Activated T-cell treated with anti-CD3 and anti-CD28 coated beads, Interleukin-2, amount 50 U/mL, for 4 hours (primary cell): ENCODE data around the gene ZFYVE19. TPM values are rescaled to one million over a fixed set of nuclear protein-coding genes. Genes with fewer than 3 reads are reported as not detected.
A peak's percentile ranks its signal among the peaks of the same experiment; 100 is the strongest.

Source experiments
- ATAC-seq, 2 donors: fragments of 200-7000 bp; cut with Tn5 transposase; one replicate each; pipeline ENCODE4 v1.10.0; 2021
- DNase-seq: peaks from one replicate; pipeline ENCODE4 v3.0.0-alpha.2; 2020
- H3K27me3 Mint-ChIP-seq: one replicate; pipeline ENCODE4 v1.8.0; 2021; ENCODE audit warnings: low read depth, mixed read lengths
- H3K36me3 Mint-ChIP-seq: one replicate; pipeline ENCODE4 v1.8.0; 2022; ENCODE audit warnings: mixed read lengths; ENCODE audit not compliant: insufficient read depth
- H3K4me1 Mint-ChIP-seq: one replicate; pipeline ENCODE4 v1.8.0; 2021; ENCODE audit warnings: low read depth, mixed read lengths
- H3K4me3 Mint-ChIP-seq: one replicate; pipeline ENCODE4 v1.8.0; 2021; ENCODE audit warnings: mild to moderate bottlenecking, moderate library complexity, mixed read lengths
- H3K9me3 Mint-ChIP-seq: one replicate; pipeline ENCODE4 v1.8.0; 2021; ENCODE audit warnings: mixed read lengths
- total RNA-seq, 3 donors: library from RNA; stranded (reverse); gene quantifications; one replicate each; pipeline ENCODE4 v1.2.1, GENCODE V29; 2021

Gene ZFYVE19
- total RNA-seq, 3 donors from 2014 or later, result 19.5 to 23.5 (median 20.3) TPM

- Mint-ChIP-seq H3K36me3 (no peaks in the 10 kb centered on the region), H3K4me3 (peak within 1 kb of the TSS; percentile 85), H3K27me3 (peaks cover 14% of the 10 kb centered on the region), H3K9me3 (no peaks in the 10 kb centered on the region), H3K4me1 (peaks cover 26% of the 10 kb centered on the region)
- DNase-seq (peak; percentile 76), ATAC-seq (peak; percentile 86 to 87)
Measured at GRCh38 chr15:40843885-40844695, 37.2 kb downstream of the ZFYVE19 start, which contains the start of gene SPINT1. Gene SPINT1, plus strand, starts transcription at chr15:40844048. Its CDS starts 507 bp downstream, at chr15:40844555.

- ATAC-seq, result peak; percentile 49 to 56
- H3K9me3 Mint-ChIP-seq, result no peaks in the 10 kb centered on the region
- peak; percentile 22 for DNase-seq
- peak overlapping the region; percentile 85 for H3K4me3 Mint-ChIP-seq
- H3K27me3 Mint-ChIP-seq, result peaks cover 14% of the 10 kb centered on the region
- H3K36me3 Mint-ChIP-seq, result no peaks in the 10 kb centered on the region
- H3K4me1 Mint-ChIP-seq, result peaks cover 26% of the 10 kb centered on the region
Measured at GRCh38 chr15:40844696-40845030, 37.8 kb downstream of the ZFYVE19 start.

- Mint-ChIP-seq H3K36me3 (no peaks in the 10 kb centered on the region), H3K9me3 (no peaks in the 10 kb centered on the region), H3K27me3 (peaks cover 14% of the 10 kb centered on the region), H3K4me1 (peaks cover 26% of the 10 kb centered on the region), H3K4me3 (peak overlapping the region; percentile 85)
- no peak for ATAC-seq
- no peak for DNase-seq
Measured at GRCh38 chr15:40845036-40845435, 38.1 kb downstream of the ZFYVE19 start.

- H3K27me3 Mint-ChIP-seq, result peaks cover 14% of the 10 kb centered on the region
- peak overlapping the region; percentile 85 for H3K4me3 Mint-ChIP-seq
- H3K4me1 Mint-ChIP-seq, result peaks cover 26% of the 10 kb centered on the region
- H3K36me3 Mint-ChIP-seq, result no peaks in the 10 kb centered on the region
- no peaks in the 10 kb centered on the region for H3K9me3 Mint-ChIP-seq
- ATAC-seq (no peak), DNase-seq (no peak)
Measured at GRCh38 chr15:40845511-40846284, 38.8 kb downstream of the ZFYVE19 start.

GRCh38 chr15:40846841-40847222 lies 39.9 kb downstream of the ZFYVE19 start:
- no peaks in the 10 kb centered on the region for H3K9me3 Mint-ChIP-seq
- DNase-seq, result no peak
- no peak overlapping the region for H3K4me3 Mint-ChIP-seq
- H3K4me1 Mint-ChIP-seq, result peaks cover 26% of the 10 kb centered on the region
- H3K27me3 Mint-ChIP-seq, result peaks cover 10% of the 10 kb centered on the region
- no peaks in the 10 kb centered on the region for H3K36me3 Mint-ChIP-seq
- ATAC-seq, result no peak

- Mint-ChIP-seq H3K4me3 (no peak overlapping the region), H3K36me3 (no peaks in the 10 kb centered on the region), H3K27me3 (peaks cover 7% of the 10 kb centered on the region), H3K4me1 (peaks cover 26% of the 10 kb centered on the region), H3K9me3 (no peaks in the 10 kb centered on the region)
- DNase-seq, result no peak
- ATAC-seq, result no peak
Measured at GRCh38 chr15:40847223-40847961, 40.5 kb downstream of the ZFYVE19 start.

GRCh38 chr15:40850576-40851112 lies 43.8 kb downstream of the ZFYVE19 start:
- ATAC-seq (no peak), DNase-seq (no peak)
- Mint-ChIP-seq H3K4me3 (no peak overlapping the region), H3K4me1 (peaks cover 18% of the 10 kb centered on the region), H3K36me3 (no peaks in the 10 kb centered on the region), H3K27me3 (no peaks in the 10 kb centered on the region), H3K9me3 (no peaks in the 10 kb centered on the region)

GRCh38 chr15:40852529-40852928 lies 45.6 kb downstream of the ZFYVE19 start:
- no peak for DNase-seq
- no peak for ATAC-seq
- Mint-ChIP-seq H3K4me3 (no peak overlapping the region), H3K36me3 (peaks cover 2% of the 10 kb centered on the region), H3K4me1 (peaks cover 6% of the 10 kb centered on the region), H3K27me3 (no peaks in the 10 kb centered on the region), H3K9me3 (no peaks in the 10 kb centered on the region)

- Mint-ChIP-seq H3K4me3 (no peak overlapping the region), H3K4me1 (peaks cover 2% of the 10 kb centered on the region), H3K27me3 (no peaks in the 10 kb centered on the region), H3K9me3 (no peaks in the 10 kb centered on the region), H3K36me3 (peaks cover 2% of the 10 kb centered on the region)
- DNase-seq (no peak), ATAC-seq (no peak)
Measured at GRCh38 chr15:40853241-40853890, 46.5 kb downstream of the ZFYVE19 start.

GRCh38 chr15:40854161-40854560 lies 47.3 kb downstream of the ZFYVE19 start:
- DNase-seq, result no peak
- Mint-ChIP-seq H3K4me1 (peaks cover 4% of the 10 kb centered on the region), H3K4me3 (no peak overlapping the region), H3K9me3 (no peaks in the 10 kb centered on the region), H3K36me3 (peaks cover 2% of the 10 kb centered on the region), H3K27me3 (peaks cover 1% of the 10 kb centered on the region)
- no peak for ATAC-seq

GRCh38 chr15:40855706-40856234 lies 48.9 kb downstream of the ZFYVE19 start:
- no peak overlapping the region for H3K4me3 Mint-ChIP-seq
- peaks cover 9% of the 10 kb centered on the region for H3K4me1 Mint-ChIP-seq
- no peaks in the 10 kb centered on the region for H3K9me3 Mint-ChIP-seq
- DNase-seq, result no peak
- ATAC-seq, result no peak
- H3K36me3 Mint-ChIP-seq, result peaks cover 2% of the 10 kb centered on the region
- H3K27me3 Mint-ChIP-seq, result peaks cover 1% of the 10 kb centered on the region

GRCh38 chr15:40856746-40857145 lies 49.9 kb downstream of the ZFYVE19 start:
- peaks cover 2% of the 10 kb centered on the region for H3K36me3 Mint-ChIP-seq
- H3K4me1 Mint-ChIP-seq, result peaks cover 9% of the 10 kb centered on the region
- DNase-seq (no peak), ATAC-seq (no peak)
- no peaks in the 10 kb centered on the region for H3K9me3 Mint-ChIP-seq
- H3K4me3 Mint-ChIP-seq, result no peak overlapping the region
- H3K27me3 Mint-ChIP-seq, result peaks cover 1% of the 10 kb centered on the region

- H3K4me3 Mint-ChIP-seq, result no peak overlapping the region
- peaks cover 1% of the 10 kb centered on the region for H3K27me3 Mint-ChIP-seq
- H3K36me3 Mint-ChIP-seq, result peaks cover 2% of the 10 kb centered on the region
- peak; percentile 89 for ATAC-seq
- no peaks in the 10 kb centered on the region for H3K9me3 Mint-ChIP-seq
- peak; percentile 77 for DNase-seq
- peaks cover 9% of the 10 kb centered on the region for H3K4me1 Mint-ChIP-seq
Measured at GRCh38 chr15:40857601-40858341, 50.9 kb downstream of the ZFYVE19 start.
